Muscle layer of colon (tissue), 2 donors: ENCODE results near the gene SUFU.

Experiments
- H3K27ac ChIP-seq: one replicate; pipeline ENCODE4 v1.7.0; 2013; ENCODE audit warnings: low read depth, mild to moderate bottlenecking, low read length, moderate library complexity
- H3K27me3 ChIP-seq, 2 donors: one replicate each; pipeline ENCODE4 v1.7.0; 2013; ENCODE audit warnings: low read length in 2 of 2, mild to moderate bottlenecking in 2 of 2; ENCODE audit not compliant: insufficient read depth in 2 of 2, control insufficient read depth in 1 of 2
- H3K36me3 ChIP-seq: one replicate; pipeline ENCODE4 v1.7.0; 2013; ENCODE audit warnings: mild to moderate bottlenecking, low read length; ENCODE audit not compliant: insufficient read depth
- H3K4me1 ChIP-seq: one replicate; pipeline ENCODE4 v1.7.0; 2013; ENCODE audit warnings: mild to moderate bottlenecking, low read length; ENCODE audit not compliant: insufficient read depth
- H3K4me3 ChIP-seq, 2 donors: one replicate each; pipeline ENCODE4 v1.7.0; 2013; ENCODE audit warnings: low read length in 2 of 2, low read depth in 1 of 2, mild to moderate bottlenecking in 1 of 2, moderate library complexity in 1 of 2
- H3K9ac ChIP-seq: one replicate; pipeline ENCODE4 v1.7.0; 2013; ENCODE audit warnings: low read length
- H3K9me3 ChIP-seq: one replicate; pipeline ENCODE4 v1.7.0; 2013; ENCODE audit warnings: mild to moderate bottlenecking, low read length
- donor health status: abdominal sarcoma.
- donor health status: Adenocarcinoma of cecum.

Gene SUFU

GRCh38 chr10:102559764-102560163, 56.0 kb downstream of the SUFU start:
- H3K36me3 ChIP-seq = no peaks in the 10 kb centered on the region
- no peak overlapping the region for H3K27ac ChIP-seq
- no peak overlapping the region for H3K9ac ChIP-seq
- H3K9me3 ChIP-seq = no peaks in the 10 kb centered on the region
- H3K4me3 ChIP-seq = no peak overlapping the region
- no peaks in the 10 kb centered on the region for H3K27me3 ChIP-seq
- no peaks in the 10 kb centered on the region for H3K4me1 ChIP-seq

GRCh38 chr10:102564209-102564834, 60.5 kb downstream of the SUFU start:
- Histone ChIP-seq H3K9ac (no peak overlapping the region), H3K27me3 (no peaks in the 10 kb centered on the region), H3K36me3 (no peaks in the 10 kb centered on the region), H3K27ac (no peak overlapping the region), H3K4me1 (no peaks in the 10 kb centered on the region), H3K4me3 (no peak overlapping the region), H3K9me3 (no peaks in the 10 kb centered on the region)

DNA sequence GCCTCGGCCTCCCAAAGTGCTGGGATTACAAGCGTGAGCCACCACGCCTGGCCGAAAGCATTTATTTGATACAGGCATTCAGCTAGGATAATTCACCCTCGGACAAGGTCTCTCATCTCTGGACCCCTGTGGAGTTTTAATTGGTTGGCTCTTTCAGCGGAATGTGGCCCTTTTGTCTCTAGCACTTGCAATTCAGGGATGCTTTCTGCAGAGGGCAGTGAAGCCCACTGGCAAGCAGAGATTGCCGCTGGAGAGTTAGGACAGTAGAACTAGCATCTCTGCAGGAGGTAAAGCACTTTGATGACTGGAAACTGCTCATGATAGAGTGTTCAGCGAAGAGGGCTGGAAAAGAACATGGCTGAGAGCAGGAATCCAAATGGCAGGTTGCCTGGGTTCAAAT, 62.0 kb downstream of the SUFU start:
- Histone ChIP-seq H3K27me3 (no peaks in the 10 kb centered on the region), H3K36me3 (no peaks in the 10 kb centered on the region), H3K4me3 (no peak overlapping the region), H3K9me3 (no peaks in the 10 kb centered on the region), H3K9ac (no peak overlapping the region), H3K27ac (no peak overlapping the region), H3K4me1 (no peaks in the 10 kb centered on the region)

- Histone ChIP-seq H3K27ac (no peak overlapping the region), H3K4me3 (no peak overlapping the region), H3K4me1 (peaks cover 8% of the 10 kb centered on the region), H3K36me3 (no peaks in the 10 kb centered on the region), H3K27me3 (no peaks in the 10 kb centered on the region), H3K9me3 (no peaks in the 10 kb centered on the region), H3K9ac (no peak overlapping the region)
These were observed 75.0 kb downstream of the SUFU start for GRCh38 chr10:102578782-102579181.

DNA sequence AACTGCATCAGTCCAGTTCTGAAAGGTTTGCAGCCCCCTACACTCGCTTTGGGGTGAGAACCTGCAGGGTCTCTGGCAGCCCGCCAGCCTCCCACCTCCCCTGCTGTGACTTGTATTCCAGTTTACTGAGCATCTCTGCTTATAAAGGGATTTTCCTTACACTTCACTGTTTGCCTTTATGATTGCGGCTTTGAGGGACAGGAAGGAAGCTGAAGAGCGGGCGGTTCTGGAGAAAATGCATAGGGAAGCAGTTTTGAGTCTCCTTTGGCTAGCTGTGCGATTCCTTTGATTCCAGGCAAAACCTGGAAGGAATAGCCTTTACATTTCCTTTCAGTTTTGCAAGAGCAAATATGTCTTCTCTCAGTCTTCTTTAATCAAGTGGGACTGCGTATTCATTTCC, 75.6 kb downstream of the SUFU start:
- H3K36me3 ChIP-seq = no peaks in the 10 kb centered on the region
- no peaks in the 10 kb centered on the region for H3K27me3 ChIP-seq
- no peak overlapping the region for H3K27ac ChIP-seq
- H3K9ac ChIP-seq = no peak overlapping the region
- no peaks in the 10 kb centered on the region for H3K9me3 ChIP-seq
- peaks cover 8% of the 10 kb centered on the region for H3K4me1 ChIP-seq
- peak overlapping the region in 1 of 2 donors; percentile 6 for H3K4me3 ChIP-seq

- Histone ChIP-seq H3K4me1 (peaks cover 8% of the 10 kb centered on the region), H3K27me3 (no peaks in the 10 kb centered on the region), H3K27ac (no peak overlapping the region), H3K9ac (no peak overlapping the region), H3K4me3 (no peak overlapping the region), H3K9me3 (no peaks in the 10 kb centered on the region), H3K36me3 (no peaks in the 10 kb centered on the region)
These were observed 76.5 kb downstream of the SUFU start for GRCh38 chr10:102580230-102580629.

GRCh38 chr10:102581401-102581800, 77.6 kb downstream of the SUFU start:
- Histone ChIP-seq H3K9ac (no peak overlapping the region), H3K9me3 (no peaks in the 10 kb centered on the region), H3K36me3 (no peaks in the 10 kb centered on the region), H3K4me3 (no peak overlapping the region), H3K4me1 (peaks cover 8% of the 10 kb centered on the region), H3K27me3 (no peaks in the 10 kb centered on the region), H3K27ac (no peak overlapping the region)

GRCh38 chr10:102581981-102582580, 78.3 kb downstream of the SUFU start:
- Histone ChIP-seq H3K4me1 (peaks cover 8% of the 10 kb centered on the region), H3K27ac (no peak overlapping the region), H3K4me3 (no peak overlapping the region), H3K27me3 (no peaks in the 10 kb centered on the region), H3K9me3 (no peaks in the 10 kb centered on the region), H3K9ac (no peak overlapping the region), H3K36me3 (no peaks in the 10 kb centered on the region)

DNA sequence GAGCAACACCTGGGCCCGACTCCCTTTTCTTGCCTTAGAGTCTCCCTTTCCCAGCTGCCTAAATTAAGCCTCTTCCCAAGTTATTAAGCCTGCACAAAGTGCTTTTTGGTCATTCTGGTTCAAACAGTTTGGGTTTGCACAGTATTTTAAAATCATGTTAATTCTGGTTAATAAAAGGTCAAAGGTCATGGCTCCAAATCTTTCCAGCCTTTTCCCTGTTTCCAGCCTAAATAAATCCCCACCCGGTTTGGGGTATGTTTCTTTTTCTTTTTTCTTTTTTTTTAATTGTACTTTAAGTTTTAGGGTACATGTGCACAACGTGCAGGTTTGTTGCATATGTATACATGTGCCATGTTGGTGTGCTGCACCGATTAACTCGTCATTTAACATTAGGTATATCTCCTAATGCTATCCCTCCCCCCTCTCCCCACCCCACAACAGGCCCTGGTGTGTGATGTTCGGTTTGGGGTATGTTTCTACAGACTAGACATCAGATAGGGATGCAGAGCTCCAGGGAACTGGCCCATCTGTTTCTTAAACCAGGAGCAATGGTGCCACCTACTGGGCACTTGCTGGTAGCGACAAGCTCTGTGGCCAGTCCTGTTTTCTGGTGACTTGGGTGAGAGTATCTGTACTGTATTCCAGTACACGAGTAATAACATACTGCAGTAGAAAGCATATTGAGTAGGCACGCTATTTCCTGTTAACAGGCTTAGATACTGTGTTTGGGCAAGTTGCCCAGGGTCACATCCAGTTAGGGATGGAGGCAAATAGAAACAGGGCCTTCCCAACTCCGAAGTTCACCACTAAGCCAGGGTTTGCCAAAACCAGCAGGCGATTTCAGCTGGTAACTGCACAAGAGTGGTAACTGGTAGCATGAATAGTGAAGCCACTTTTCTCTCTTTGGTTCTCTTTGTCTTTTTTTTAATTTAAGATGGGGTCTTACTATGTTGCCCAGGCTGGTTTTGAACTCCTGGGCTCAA, 80.0 kb downstream of the SUFU start:
- Histone ChIP-seq H3K9me3 (no peaks in the 10 kb centered on the region), H3K4me3 (no peak overlapping the region), H3K4me1 (peaks cover 8% of the 10 kb centered on the region), H3K27me3 (no peaks in the 10 kb centered on the region), H3K36me3 (no peaks in the 10 kb centered on the region), H3K27ac (peak overlapping the region; percentile 7), H3K9ac (no peak overlapping the region)

DNA sequence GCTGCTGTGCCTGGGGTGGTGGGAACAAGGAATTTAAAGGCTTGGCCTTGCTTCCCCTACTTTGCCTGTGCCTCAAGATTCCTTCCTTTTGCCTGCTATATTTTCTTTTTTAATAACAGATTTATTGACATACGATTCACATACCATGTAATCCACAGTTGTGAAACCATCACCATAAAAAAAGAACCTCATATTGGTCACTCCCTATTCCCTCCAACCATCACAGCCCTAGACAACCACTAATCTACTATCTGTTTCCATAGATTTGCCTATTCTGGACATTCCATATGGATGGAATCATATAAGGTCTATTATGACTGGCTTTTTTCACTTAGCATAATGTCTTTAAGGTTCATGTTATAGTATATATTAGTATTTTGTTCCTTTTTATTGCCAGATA, 81.3 kb downstream of the SUFU start:
- H3K9ac ChIP-seq = no peak overlapping the region
- H3K4me3 ChIP-seq = no peak overlapping the region
- H3K36me3 ChIP-seq = no peaks in the 10 kb centered on the region
- no peaks in the 10 kb centered on the region for H3K27me3 ChIP-seq
- H3K9me3 ChIP-seq = no peaks in the 10 kb centered on the region
- H3K4me1 ChIP-seq = peaks cover 8% of the 10 kb centered on the region
- H3K27ac ChIP-seq = no peak overlapping the region

DNA sequence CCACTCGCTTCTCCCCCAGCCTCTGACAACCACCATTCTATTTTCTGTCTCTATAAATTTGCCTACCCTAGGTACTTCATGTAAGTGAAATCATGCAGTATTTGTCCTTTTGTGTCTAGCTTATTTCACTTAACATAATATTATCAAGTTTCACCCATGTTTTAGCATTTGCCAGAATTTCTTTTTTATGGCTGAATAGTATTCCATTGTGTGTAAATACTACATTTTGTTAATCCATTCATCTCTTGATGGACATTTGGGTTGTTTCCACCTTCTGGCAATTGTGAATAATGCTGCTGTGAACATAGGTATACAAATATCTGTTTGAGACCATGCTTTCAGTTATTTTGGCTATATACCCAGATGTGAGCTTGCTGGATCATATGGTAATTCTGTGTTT, 83.1 kb downstream of the SUFU start:
- H3K9ac ChIP-seq = no peak overlapping the region

More for the DNA sequence above, 83.1 kb downstream of the SUFU start:
- no peak overlapping the region for H3K4me3 ChIP-seq
- no peak overlapping the region for H3K27ac ChIP-seq
- peaks cover 8% of the 10 kb centered on the region for H3K4me1 ChIP-seq
- H3K36me3 ChIP-seq = no peaks in the 10 kb centered on the region
- no peaks in the 10 kb centered on the region for H3K27me3 ChIP-seq
- H3K9me3 ChIP-seq = no peaks in the 10 kb centered on the region
